ENCODE measurements around the gene HLA-DRB1.
"Not testable (repeated sequence)": the region's sequence is repeated elsewhere in the genome, so short reads cannot be mapped to it uniquely, and the experiment has no call there.

DNA sequence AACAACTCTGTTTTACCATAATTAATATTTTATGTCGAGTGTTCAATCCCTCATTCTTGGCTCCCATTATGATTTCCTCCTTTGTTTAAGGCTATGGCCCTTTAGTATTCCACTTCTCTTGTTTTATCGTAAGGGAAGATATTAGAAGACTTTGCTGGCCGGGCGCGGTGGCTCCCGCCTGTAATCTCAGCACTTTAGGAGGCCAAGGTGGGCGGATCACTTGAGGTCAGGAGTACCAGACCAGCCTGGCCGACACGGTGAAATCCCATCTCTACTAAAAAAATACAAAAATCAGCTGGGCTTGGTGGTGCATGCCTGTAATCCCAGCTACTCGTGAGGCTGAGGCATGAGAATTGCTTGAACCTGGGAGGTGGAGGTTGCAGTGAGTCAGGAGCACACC is 1.1 kb upstream of the HLA-DRB1 start:
- TF ChIP-seq, protein P1, sequence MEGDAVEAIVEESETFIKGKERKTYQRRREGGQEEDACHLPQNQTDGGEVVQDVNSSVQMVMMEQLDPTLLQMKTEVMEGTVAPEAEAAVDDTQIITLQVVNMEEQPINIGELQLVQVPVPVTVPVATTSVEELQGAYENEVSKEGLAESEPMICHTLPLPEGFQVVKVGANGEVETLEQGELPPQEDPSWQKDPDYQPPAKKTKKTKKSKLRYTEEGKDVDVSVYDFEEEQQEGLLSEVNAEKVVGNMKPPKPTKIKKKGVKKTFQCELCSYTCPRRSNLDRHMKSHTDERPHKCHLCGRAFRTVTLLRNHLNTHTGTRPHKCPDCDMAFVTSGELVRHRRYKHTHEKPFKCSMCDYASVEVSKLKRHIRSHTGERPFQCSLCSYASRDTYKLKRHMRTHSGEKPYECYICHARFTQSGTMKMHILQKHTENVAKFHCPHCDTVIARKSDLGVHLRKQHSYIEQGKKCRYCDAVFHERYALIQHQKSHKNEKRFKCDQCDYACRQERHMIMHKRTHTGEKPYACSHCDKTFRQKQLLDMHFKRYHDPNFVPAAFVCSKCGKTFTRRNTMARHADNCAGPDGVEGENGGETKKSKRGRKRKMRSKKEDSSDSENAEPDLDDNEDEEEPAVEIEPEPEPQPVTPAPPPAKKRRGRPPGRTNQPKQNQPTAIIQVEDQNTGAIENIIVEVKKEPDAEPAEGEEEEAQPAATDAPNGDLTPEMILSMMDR (IDR thresholded peaks at IDR 0.05), result not testable (repeated sequence)
- TF ChIP-seq NR3C1 (CRISPR knock-in tag; conservative IDR thresholded peaks at IDR 0.05; ENCODE audit: low read depth); ESRRA (CRISPR knock-in tag; IDR thresholded peaks at IDR 0.05; ENCODE audit: borderline replicate concordance): not testable (repeated sequence)
- TF ChIP-seq, protein P2, sequence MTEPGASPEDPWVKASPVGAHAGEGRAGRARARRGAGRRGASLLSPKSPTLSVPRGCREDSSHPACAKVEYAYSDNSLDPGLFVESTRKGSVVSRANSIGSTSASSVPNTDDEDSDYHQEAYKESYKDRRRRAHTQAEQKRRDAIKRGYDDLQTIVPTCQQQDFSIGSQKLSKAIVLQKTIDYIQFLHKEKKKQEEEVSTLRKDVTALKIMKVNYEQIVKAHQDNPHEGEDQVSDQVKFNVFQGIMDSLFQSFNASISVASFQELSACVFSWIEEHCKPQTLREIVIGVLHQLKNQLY (CRISPR knock-in tag; IDR thresholded peaks at IDR 0.05), result not testable (repeated sequence)
